HEK293 (cell line): Measurements from ENCODE around the gene MALSU1.

Experiments
- CTCF ChIA-PET: fragments of 350-600 bp; formaldehyde crosslinking; extraction: SDS; loops from one replicate; lab custom pipeline; 2021; ENCODE audit warnings: antibody characterized with exemption; lab: Yijun Ruan, JAX
- POLR2A ChIA-PET: fragments of 300-600 bp; formaldehyde crosslinking; extraction: SDS; loops from one replicate; lab custom pipeline; 2020; ENCODE audit warnings: antibody characterized with exemption, inconsistent platforms; lab: Yijun Ruan, JAX
- H3K27ac ChIP-seq: fragments of 200-500 bp; sonication (Bioruptor generic); 2 replicates; pipeline ENCODE4 v1.5.1; 2014; ENCODE audit warnings: low read depth, low read length, control low read depth, inconsistent platforms; ENCODE audit errors: extremely low read depth
- H3K36me3 ChIP-seq, 2 experiments: fragments of 200-500 bp in 1 of 2; sonication (Bioruptor generic) in 1 of 2; 1 replicate in 1 of 2; 2 replicates in 1 of 2; pipeline ENCODE4 v1.5.1; 2014 to 2017; ENCODE audit warnings: inconsistent platforms in 2 of 2, low read length in 2 of 2; ENCODE audit not compliant: control insufficient read depth in 2 of 2, insufficient read depth in 1 of 2
- H3K4me1 ChIP-seq: fragments of 200-500 bp; sonication (Bioruptor generic); 2 replicates; pipeline ENCODE4 v1.5.1; 2014; ENCODE audit warnings: mild to moderate bottlenecking, low read length, inconsistent platforms; ENCODE audit not compliant: control insufficient read depth, insufficient read depth
- H3K4me3 ChIP-seq: 2 replicates; pipeline ENCODE4 v1.5.1; 2011; ENCODE audit warnings: low read depth, mild to moderate bottlenecking, control low read depth, low read length, moderate library complexity
- H3K9me3 ChIP-seq: fragments of 200-500 bp; sonication (Bioruptor generic); 2 replicates; pipeline ENCODE4 v1.5.1; 2014; ENCODE audit warnings: low read depth, low read length, inconsistent platforms; ENCODE audit not compliant: control insufficient read depth, insufficient read depth
- GLI4 ChIP-seq: fragments of 450-650 bp; formaldehyde crosslinking; IDR thresholded peaks from 2 replicates; pipeline ENCODE4 v1.5.1; 2016; ENCODE audit warnings: missing biosample characterization, missing genetic modification characterization
- KLF16 ChIP-seq: fragments of 450-650 bp; formaldehyde crosslinking; IDR thresholded peaks from 2 replicates; pipeline ENCODE4 v1.5.1; 2017; ENCODE audit warnings: missing biosample characterization, missing genetic modification characterization
- OVOL3 ChIP-seq: fragments of 450-650 bp; formaldehyde crosslinking; IDR thresholded peaks from 2 replicates; pipeline ENCODE4 v1.5.1; 2016; ENCODE audit warnings: missing biosample characterization, missing genetic modification characterization
- TSHZ1 ChIP-seq: fragments of 450-650 bp; formaldehyde crosslinking; IDR thresholded peaks from 2 replicates; pipeline ENCODE4 v1.5.1; 2016; ENCODE audit warnings: missing biosample characterization, missing genetic modification characterization, borderline replicate concordance
- ZBTB17 ChIP-seq: fragments of 450-650 bp; formaldehyde crosslinking; IDR thresholded peaks from 2 replicates; pipeline ENCODE4 v1.5.1; 2016; ENCODE audit warnings: missing biosample characterization, missing genetic modification characterization
- ZBTB44 ChIP-seq: fragments of 450-650 bp; IDR thresholded peaks from 2 replicates; pipeline ENCODE4 v1.5.1; 2018; ENCODE audit warnings: missing biosample characterization, mild to moderate bottlenecking, missing genetic modification characterization
- ZNF148 ChIP-seq: fragments of 450-650 bp; formaldehyde crosslinking; IDR thresholded peaks from 2 replicates; pipeline ENCODE4 v1.5.0; 2017; ENCODE audit warnings: missing biosample characterization, missing genetic modification characterization, borderline replicate concordance
- ZNF155 ChIP-seq: fragments of 450-650 bp; formaldehyde crosslinking; IDR thresholded peaks from 2 replicates; pipeline ENCODE4 v1.5.1; 2016; ENCODE audit warnings: missing biosample characterization, missing genetic modification characterization
- ZNF18 ChIP-seq: fragments of 450-650 bp; formaldehyde crosslinking; IDR thresholded peaks from 2 replicates; pipeline ENCODE4 v1.5.1; 2016; ENCODE audit warnings: missing biosample characterization, missing genetic modification characterization
- ZNF239 ChIP-seq: fragments of 450-650 bp; formaldehyde crosslinking; IDR thresholded peaks from 2 replicates; pipeline ENCODE4 v1.5.1; 2016; ENCODE audit warnings: missing biosample characterization, missing genetic modification characterization
- ZNF24 ChIP-seq: fragments of 450-650 bp; formaldehyde crosslinking; IDR thresholded peaks from 2 replicates; pipeline ENCODE4 v1.5.1; 2016; ENCODE audit warnings: missing biosample characterization, missing genetic modification characterization
- ZNF280D ChIP-seq: fragments of 450-650 bp; formaldehyde crosslinking; IDR thresholded peaks from 2 replicates; pipeline ENCODE4 v1.5.1; 2016; ENCODE audit warnings: missing biosample characterization, missing genetic modification characterization
- ZNF571 ChIP-seq: fragments of 450-650 bp; formaldehyde crosslinking; IDR thresholded peaks from 2 replicates; pipeline ENCODE4 v1.5.0; 2017; ENCODE audit warnings: missing biosample characterization, missing genetic modification characterization
- ZNF624 ChIP-seq: fragments of 450-650 bp; formaldehyde crosslinking; IDR thresholded peaks from 2 replicates; pipeline ENCODE4 v1.5.1; 2017; ENCODE audit warnings: missing biosample characterization, missing genetic modification characterization
- ZNF645 ChIP-seq: fragments of 450-650 bp; formaldehyde crosslinking; IDR thresholded peaks from 2 replicates; pipeline ENCODE4; 2016; ENCODE audit warnings: missing biosample characterization, missing genetic modification characterization
- ZNF704 ChIP-seq: fragments of 450-650 bp; formaldehyde crosslinking; IDR thresholded peaks from 2 replicates; pipeline ENCODE4 v1.5.1; 2016; ENCODE audit warnings: missing biosample characterization, missing genetic modification characterization

MALSU1 gene

GRCh38 chr7:23346316-23346715 is 47.2 kb downstream of the MALSU1 start (continued):
- TF ChIP-seq ZNF624 (tag by site-specific recombination) (no peak), ZNF571 (tag by site-specific recombination) (no peak), ZNF18 (tag by site-specific recombination) (no peak), ZBTB17 (tag by site-specific recombination) (no peak), ZNF645 (tag by site-specific recombination) (no peak), ZNF155 (tag by site-specific recombination) (no peak)

GRCh38 chr7:23347033-23347681 is 48.0 kb downstream of the MALSU1 start:
- peaks cover 3 to 54% of the 10 kb centered on the region in 2 experiments; a peak in 2 of 3 replicates for H3K36me3 ChIP-seq
- no peaks in the 10 kb centered on the region for H3K9me3 ChIP-seq
- no peak overlapping the region for H3K27ac ChIP-seq
- POLR2A ChIA-PET = interaction anchor here (0.6 to 1.8 kb wide), 3 partner anchors 11 to 43 kb away, joined by 3 to 7 read pairs (median 3); no protein-coding TSS in a partner anchor
- H3K4me3 ChIP-seq = no peak overlapping the region
- peaks cover 35% of the 10 kb centered on the region for H3K4me1 ChIP-seq
- CTCF ChIA-PET = interaction anchor here (0.6 to 2.4 kb wide), 6 partner anchors 11 to 115 kb away, joined by 3 to 7 read pairs (median 4); no protein-coding TSS in a partner anchor
- TF ChIP-seq TSHZ1 (no peak), ZNF704 (no peak), ZNF24 (tag by site-specific recombination) (no peak), ZNF239 (tag by site-specific recombination) (no peak), ZNF280D (no peak), KLF16 (tag by site-specific recombination) (no peak), ZNF148 (tag by site-specific recombination) (no peak), GLI4 (tag by site-specific recombination) (no peak), ZBTB44 (tag by site-specific recombination) (no peak), OVOL3 (tag by site-specific recombination) (no peak)
